GM12878 (cell line): Measurements from ENCODE around the gene WDSUB1.

Experiments used
- GABPA ChIP-seq: IDR thresholded peaks from 2 replicates; pipeline ENCODE4 v1.6.1; 2014; ENCODE audit warnings: antibody characterized with exemption, low read depth, mild to moderate bottlenecking, inconsistent platforms
- HCFC1 ChIP-seq: fragments of 150-350 bp; IDR thresholded peaks from 2 replicates; pipeline ENCODE4 v1.6.1; 2014; ENCODE audit warnings: low read length
- SIN3A ChIP-seq: IDR thresholded peaks from 2 replicates; pipeline ENCODE4 v1.6.1; 2012; ENCODE audit warnings: low read depth, low read length, improper control_type of control experiment
- TF ChIP-seq, protein P1 (sequence below), 3 experiments: IDR thresholded peaks in 2 of 3; conservative IDR thresholded peaks in 1 of 3; 2 replicates each; pipeline ENCODE4 v1.5.1; 2011; ENCODE audit warnings: low read depth in 3 of 3, low read length in 3 of 3, mild to moderate bottlenecking in 3 of 3, control low read depth in 2 of 3, moderate library complexity in 2 of 3, inconsistent platforms in 1 of 3, mixed read lengths in 1 of 3; ENCODE audit not compliant: control insufficient read depth in 2 of 3, insufficient read depth in 1 of 3; ENCODE audit errors: extremely low read depth in 1 of 3

- TF ChIP-seq, protein P1, sequence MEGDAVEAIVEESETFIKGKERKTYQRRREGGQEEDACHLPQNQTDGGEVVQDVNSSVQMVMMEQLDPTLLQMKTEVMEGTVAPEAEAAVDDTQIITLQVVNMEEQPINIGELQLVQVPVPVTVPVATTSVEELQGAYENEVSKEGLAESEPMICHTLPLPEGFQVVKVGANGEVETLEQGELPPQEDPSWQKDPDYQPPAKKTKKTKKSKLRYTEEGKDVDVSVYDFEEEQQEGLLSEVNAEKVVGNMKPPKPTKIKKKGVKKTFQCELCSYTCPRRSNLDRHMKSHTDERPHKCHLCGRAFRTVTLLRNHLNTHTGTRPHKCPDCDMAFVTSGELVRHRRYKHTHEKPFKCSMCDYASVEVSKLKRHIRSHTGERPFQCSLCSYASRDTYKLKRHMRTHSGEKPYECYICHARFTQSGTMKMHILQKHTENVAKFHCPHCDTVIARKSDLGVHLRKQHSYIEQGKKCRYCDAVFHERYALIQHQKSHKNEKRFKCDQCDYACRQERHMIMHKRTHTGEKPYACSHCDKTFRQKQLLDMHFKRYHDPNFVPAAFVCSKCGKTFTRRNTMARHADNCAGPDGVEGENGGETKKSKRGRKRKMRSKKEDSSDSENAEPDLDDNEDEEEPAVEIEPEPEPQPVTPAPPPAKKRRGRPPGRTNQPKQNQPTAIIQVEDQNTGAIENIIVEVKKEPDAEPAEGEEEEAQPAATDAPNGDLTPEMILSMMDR (IDR thresholded peaks at IDR 0.05 in 2 of 3, conservative IDR thresholded peaks at IDR 0.05 in 1 of 3; ENCODE audit: control insufficient read depth in 2 of 3, extremely low read depth in 1 of 3, insufficient read depth in 1 of 3, low read depth in 3 of 3, low read length in 3 of 3) = no peak
- no peak for TF ChIP-seq HCFC1
- TF ChIP-seq SIN3A = no peak
- TF ChIP-seq GABPA = no peak
Measured at GRCh38 chr2:159243529-159243928, 43.0 kb downstream of the WDSUB1 start.
